Thyroid gland (tissue), 4 donors: ENCODE results near the gene ALPI.

Experiments
- CTCF ChIP-seq, 6 experiments: fragments of 200-600 bp in 3 of 6; fragments of 450-650 bp in 3 of 6; sonication (generic) in 3 of 6; IDR thresholded peaks; one replicate each; pipeline ENCODE4 v1.5.1; 2016 to 2019; ENCODE audit warnings: antibody characterized with exemption in 6 of 6, mild to moderate bottlenecking in 2 of 6, inconsistent platforms in 1 of 6, moderate library complexity in 1 of 6
- POLR2A ChIP-seq, 2 donors: fragments of 450-650 bp; IDR thresholded peaks; one replicate each; pipeline ENCODE4 v1.6.1; 2017; ENCODE audit warnings: antibody characterized with exemption in 2 of 2, mild to moderate bottlenecking in 2 of 2, moderate library complexity in 1 of 2

GRCh38 chr2:232444409-232445148 is 11.4 kb upstream of the ALPI start:
- TF ChIP-seq CTCF (IDR thresholded peaks at IDR 0.05), result peak in 3 of 6 experiments; percentile 13 to 45 (median 17)
- no peak for TF ChIP-seq POLR2A (IDR thresholded peaks at IDR 0.05)
